NT2/D1 (cell line): ENCODE measurements around the gene CIAO3.

Source experiments
- SUZ12 ChIP-seq: IDR thresholded peaks from 2 replicates; pipeline ENCODE4 v1.6.1; 2011; ENCODE audit not compliant: insufficient read length, insufficient read depth; ENCODE audit errors: extremely low read depth
- ZNF274 ChIP-seq: IDR thresholded peaks from 2 replicates; pipeline ENCODE4 v1.6.1; 2011; ENCODE audit warnings: mild to moderate bottlenecking, low read depth, low read length

GRCh38 chr16:778909-779527, 38.2 kb upstream of the CIAO3 start:
- TF ChIP-seq SUZ12 (no peak), ZNF274 (no peak)
